GM21529 (cell line): ENCODE measurements around the gene GOLGA8A.
"Not testable (repeated sequence)": the region's sequence is repeated elsewhere in the genome, so short reads cannot be mapped to it uniquely, and the experiment has no call there.

ENCODE experiments used
- ATAC-seq: cut with Tn5 transposase; IDR thresholded peaks from one replicate; pipeline ENCODE4 v1.9.1; 2021; ENCODE audit not compliant: unreplicated experiment

Gene GOLGA8A

GRCh38 chr15:34409511-34409910 is 28.1 kb downstream of the GOLGA8A start:
- ATAC-seq: not testable (repeated sequence)

- ATAC-seq: not testable (repeated sequence)
These were observed 28.6 kb downstream of the GOLGA8A start for GRCh38 chr15:34408973-34409372.

GRCh38 chr15:34403899-34404298 is 33.7 kb downstream of the GOLGA8A start:
- not testable (repeated sequence) for ATAC-seq

GRCh38 chr15:34403160-34403598 is 34.4 kb downstream of the GOLGA8A start:
- peak; percentile 58 for ATAC-seq

GRCh38 chr15:34397637-34398259 is 39.9 kb downstream of the GOLGA8A start:
- ATAC-seq: not testable (repeated sequence)

GRCh38 chr15:34392981-34393380 is 44.6 kb downstream of the GOLGA8A start:
- not testable (repeated sequence) for ATAC-seq

- ATAC-seq: not testable (repeated sequence)
These were observed 48.0 kb downstream of the GOLGA8A start for GRCh38 chr15:34389594-34390086.
